Measurements from ENCODE around the gene SEMA5B.
A peak's percentile ranks its signal among the peaks of the same experiment; 100 is the strongest.

SEMA5B gene, protein sequence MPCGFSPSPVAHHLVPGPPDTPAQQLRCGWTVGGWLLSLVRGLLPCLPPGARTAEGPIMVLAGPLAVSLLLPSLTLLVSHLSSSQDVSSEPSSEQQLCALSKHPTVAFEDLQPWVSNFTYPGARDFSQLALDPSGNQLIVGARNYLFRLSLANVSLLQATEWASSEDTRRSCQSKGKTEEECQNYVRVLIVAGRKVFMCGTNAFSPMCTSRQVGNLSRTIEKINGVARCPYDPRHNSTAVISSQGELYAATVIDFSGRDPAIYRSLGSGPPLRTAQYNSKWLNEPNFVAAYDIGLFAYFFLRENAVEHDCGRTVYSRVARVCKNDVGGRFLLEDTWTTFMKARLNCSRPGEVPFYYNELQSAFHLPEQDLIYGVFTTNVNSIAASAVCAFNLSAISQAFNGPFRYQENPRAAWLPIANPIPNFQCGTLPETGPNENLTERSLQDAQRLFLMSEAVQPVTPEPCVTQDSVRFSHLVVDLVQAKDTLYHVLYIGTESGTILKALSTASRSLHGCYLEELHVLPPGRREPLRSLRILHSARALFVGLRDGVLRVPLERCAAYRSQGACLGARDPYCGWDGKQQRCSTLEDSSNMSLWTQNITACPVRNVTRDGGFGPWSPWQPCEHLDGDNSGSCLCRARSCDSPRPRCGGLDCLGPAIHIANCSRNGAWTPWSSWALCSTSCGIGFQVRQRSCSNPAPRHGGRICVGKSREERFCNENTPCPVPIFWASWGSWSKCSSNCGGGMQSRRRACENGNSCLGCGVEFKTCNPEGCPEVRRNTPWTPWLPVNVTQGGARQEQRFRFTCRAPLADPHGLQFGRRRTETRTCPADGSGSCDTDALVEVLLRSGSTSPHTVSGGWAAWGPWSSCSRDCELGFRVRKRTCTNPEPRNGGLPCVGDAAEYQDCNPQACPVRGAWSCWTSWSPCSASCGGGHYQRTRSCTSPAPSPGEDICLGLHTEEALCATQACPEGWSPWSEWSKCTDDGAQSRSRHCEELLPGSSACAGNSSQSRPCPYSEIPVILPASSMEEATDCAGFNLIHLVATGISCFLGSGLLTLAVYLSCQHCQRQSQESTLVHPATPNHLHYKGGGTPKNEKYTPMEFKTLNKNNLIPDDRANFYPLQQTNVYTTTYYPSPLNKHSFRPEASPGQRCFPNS

DNA sequence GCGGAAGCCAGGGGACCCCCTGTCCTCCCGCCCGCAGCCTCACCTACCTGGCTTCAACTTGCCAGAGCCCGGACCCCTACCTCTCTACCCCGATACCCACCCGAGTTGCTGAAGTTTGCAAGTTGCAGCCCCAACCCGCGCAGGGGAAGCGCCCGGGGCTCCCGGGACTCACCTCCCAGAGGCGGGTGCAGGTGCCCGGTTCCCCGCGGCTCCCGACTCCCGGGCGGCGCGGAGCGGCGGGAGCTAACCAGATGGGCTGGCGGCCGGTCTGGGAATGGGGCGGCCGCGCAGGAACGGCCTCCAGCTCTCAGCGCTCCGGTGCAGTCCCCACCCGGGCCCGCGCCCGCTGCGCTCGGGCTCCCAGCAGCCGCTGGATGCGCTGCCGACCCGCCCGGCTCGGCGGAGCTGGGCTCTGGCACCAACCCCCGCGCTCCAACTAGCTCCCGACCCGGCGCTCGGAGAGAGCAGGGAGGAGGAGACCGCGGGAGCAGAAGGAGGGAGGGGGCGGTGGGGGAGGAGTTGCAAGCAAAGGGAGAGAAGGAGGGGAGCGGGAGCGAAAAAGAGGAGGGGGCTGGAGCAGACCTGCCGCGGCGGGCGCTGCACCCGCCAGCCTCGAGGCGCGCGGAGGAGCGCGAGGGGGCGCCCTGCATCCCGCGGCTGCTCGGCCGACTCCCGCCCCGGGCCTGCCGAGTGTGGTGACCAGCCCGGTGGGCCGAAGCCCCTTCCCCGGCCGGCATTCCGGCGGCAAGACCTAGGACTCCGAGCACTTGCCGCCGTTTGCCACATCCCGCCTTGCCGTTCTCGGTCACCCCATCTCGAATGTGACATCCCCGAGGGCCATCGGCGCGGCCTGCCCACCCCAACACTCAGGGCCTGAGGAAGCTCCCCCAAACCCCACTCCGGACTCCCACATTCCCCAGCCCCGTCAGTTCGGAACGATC is at the start of gene SEMA5B:
Gene SEMA5B (minus strand): TSS at position 472 of the 941 bp plus-strand sequence. CDS start 66,500 bp downstream, outside the sequence.
- H3K4me3 ChIP-seq, result peak within 1 kb of the TSS; percentile 69
- TF ChIP-seq Cebpa-rat (IDR thresholded peaks at IDR 0.05), result no peak

DNA sequence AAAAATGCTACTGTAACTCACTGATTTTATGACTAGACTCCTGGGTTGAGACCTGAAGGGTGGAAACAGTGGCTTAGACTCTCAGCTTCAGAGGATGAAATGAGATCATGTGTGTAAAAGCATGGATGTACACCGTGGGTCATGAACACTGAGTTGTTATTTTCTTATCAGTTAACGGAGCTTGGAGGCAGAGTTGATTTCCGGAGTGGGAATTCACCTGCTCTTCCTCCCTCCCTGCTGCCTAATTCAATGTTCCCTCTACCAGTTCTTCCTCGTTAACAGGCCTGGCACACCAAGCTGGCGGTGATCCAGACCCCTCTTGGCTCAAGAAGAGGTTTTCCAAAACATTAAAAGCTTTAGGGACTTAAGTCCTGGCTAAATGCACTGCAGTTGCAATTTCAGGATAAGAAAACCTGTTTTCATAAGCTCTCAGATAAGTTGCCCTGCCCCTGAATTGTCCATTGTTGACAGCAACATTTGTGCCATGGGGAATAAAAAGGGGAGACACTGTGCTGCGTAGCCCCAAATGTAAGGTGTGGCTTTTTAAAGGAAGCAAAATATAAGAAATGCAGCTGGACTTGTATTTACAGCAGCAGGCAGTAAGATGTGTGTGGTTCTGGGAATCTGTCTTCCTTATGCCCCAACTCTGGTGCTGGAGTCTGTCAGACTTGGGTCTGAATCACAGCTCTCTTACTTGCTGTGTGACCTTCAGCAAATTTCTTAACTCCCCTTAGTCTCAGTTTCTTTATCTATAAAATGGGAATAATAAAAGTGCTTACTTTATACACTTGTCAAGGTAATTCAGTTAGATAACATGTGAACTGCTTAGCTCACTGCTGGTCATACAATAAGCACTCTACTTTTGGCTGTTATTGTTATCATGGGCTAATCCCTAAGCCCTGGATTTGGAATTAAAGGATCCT is 49.2 kb upstream of the SEMA5B start:
- H3K27me3 ChIP-seq, result peaks cover 10% of the 10 kb centered on the region
- H3K9me3 ChIP-seq, result no peaks in the 10 kb centered on the region
- H3K4me1 ChIP-seq, result peaks cover 31% of the 10 kb centered on the region
- no peak overlapping the region for H3K4me3 ChIP-seq
- no peak overlapping the region for H3K27ac ChIP-seq
- no peak overlapping the region for H3K9ac ChIP-seq
- H3K4me2 ChIP-seq, result no peak overlapping the region
- TF ChIP-seq Cebpa-rat (IDR thresholded peaks at IDR 0.05), result no peak
- peaks cover 77% of the 10 kb centered on the region for H4K20me1 ChIP-seq
- H3K36me3 ChIP-seq, result no peaks in the 10 kb centered on the region

More for the DNA sequence above, at the start of gene SEMA5B:
- Histone ChIP-seq H4K20me1 (peaks cover 20% of the 10 kb centered on the region), H3K36me3 (no peaks in the 10 kb centered on the region), H3K27me3 (peaks cover 92% of the 10 kb centered on the region), H3K9me3 (peaks cover 12% of the 10 kb centered on the region; the same call in 1 of the 2 replicates), H3K4me1 (peaks cover 28% of the 10 kb centered on the region), H3K9ac (peak within 1 kb of the TSS; percentile 21; the same call in 1 of the 2 replicates), H3K4me2 (peak within 1 kb of the TSS; percentile 99), H3K27ac (no peak within 1 kb of the TSS)

DNA sequence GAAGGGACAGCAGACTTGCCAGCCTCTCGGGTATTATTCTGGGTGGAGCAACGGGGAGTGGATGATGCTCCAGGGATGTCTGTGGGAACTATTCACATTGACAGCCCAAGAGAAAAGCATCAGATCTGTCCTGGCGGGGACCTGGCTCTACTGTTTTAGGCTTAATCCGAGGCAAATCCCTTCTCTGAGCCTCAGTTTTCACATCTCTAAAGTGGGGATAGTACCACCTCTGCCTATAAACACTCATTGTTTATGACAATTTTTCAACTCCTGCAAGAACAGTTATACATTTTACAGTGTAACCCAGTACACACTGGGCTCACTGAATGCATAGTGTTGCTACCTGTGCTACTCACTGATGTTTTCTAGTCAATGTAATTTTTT is 48.5 kb upstream of the SEMA5B start:
- no peak overlapping the region for H3K4me2 ChIP-seq
- TF ChIP-seq Cebpa-rat (IDR thresholded peaks at IDR 0.05), result no peak
- no peak overlapping the region for H3K27ac ChIP-seq
- peaks cover 31% of the 10 kb centered on the region for H3K4me1 ChIP-seq
- H4K20me1 ChIP-seq, result peaks cover 77% of the 10 kb centered on the region
- H3K9ac ChIP-seq, result no peak overlapping the region
- H3K4me3 ChIP-seq, result no peak overlapping the region
- no peaks in the 10 kb centered on the region for H3K36me3 ChIP-seq
- H3K27me3 ChIP-seq, result peaks cover 10% of the 10 kb centered on the region
- H3K9me3 ChIP-seq, result no peaks in the 10 kb centered on the region

GRCh38 chr3:123075359-123075758 is 47.8 kb upstream of the SEMA5B start:
- Histone ChIP-seq H3K4me3 (no peak overlapping the region), H3K4me1 (peaks cover 31% of the 10 kb centered on the region), H3K9ac (no peak overlapping the region), H3K27me3 (peaks cover 10% of the 10 kb centered on the region), H3K4me2 (no peak overlapping the region), H3K9me3 (no peaks in the 10 kb centered on the region), H3K36me3 (no peaks in the 10 kb centered on the region), H4K20me1 (peaks cover 78% of the 10 kb centered on the region), H3K27ac (no peak overlapping the region)
- no peak for TF ChIP-seq Cebpa-rat (IDR thresholded peaks at IDR 0.05)

DNA sequence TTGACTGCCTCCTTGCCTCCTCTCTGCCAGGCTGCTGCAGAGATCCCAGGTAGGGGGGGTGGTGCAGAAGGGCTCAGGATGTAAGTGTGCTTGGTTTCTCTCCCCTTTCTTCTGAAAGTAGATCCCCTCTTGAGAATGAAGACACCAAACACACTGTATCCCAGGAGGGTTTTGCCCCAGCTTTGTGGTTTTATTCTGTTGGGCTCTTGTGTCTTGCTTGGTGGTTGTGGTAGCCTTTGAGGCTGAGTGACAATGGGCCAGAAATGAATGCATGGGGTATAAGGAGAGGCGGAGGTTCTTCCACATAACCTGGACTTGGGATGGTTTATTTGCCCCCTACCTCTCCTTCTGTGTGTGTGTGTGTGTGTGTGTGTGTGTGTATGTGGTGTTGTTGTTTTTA is 45.0 kb upstream of the SEMA5B start:
- H3K9ac ChIP-seq, result no peak overlapping the region
- no peaks in the 10 kb centered on the region for H3K36me3 ChIP-seq
- TF ChIP-seq Cebpa-rat (IDR thresholded peaks at IDR 0.05), result no peak
- H3K4me3 ChIP-seq, result no peak overlapping the region
- no peaks in the 10 kb centered on the region; the same call in 1 of the 2 replicates for H3K9me3 ChIP-seq
- peaks cover 31% of the 10 kb centered on the region for H3K4me1 ChIP-seq
- no peak overlapping the region for H3K27ac ChIP-seq
- H3K27me3 ChIP-seq, result peaks cover 31% of the 10 kb centered on the region
- H3K4me2 ChIP-seq, result peak overlapping the region; percentile 87
- H4K20me1 ChIP-seq, result peaks cover 98% of the 10 kb centered on the region

GRCh38 chr3:123072152-123072551 is 44.6 kb upstream of the SEMA5B start:
- Histone ChIP-seq H3K4me3 (no peak overlapping the region), H3K4me1 (peaks cover 36% of the 10 kb centered on the region), H3K27me3 (peaks cover 35% of the 10 kb centered on the region), H3K4me2 (peak overlapping the region; percentile 87), H3K36me3 (no peaks in the 10 kb centered on the region), H3K27ac (no peak overlapping the region), H3K9me3 (no peaks in the 10 kb centered on the region; the same call in 1 of the 2 replicates), H4K20me1 (peaks cover 98% of the 10 kb centered on the region), H3K9ac (no peak overlapping the region)
- TF ChIP-seq Cebpa-rat (IDR thresholded peaks at IDR 0.05), result no peak

DNA sequence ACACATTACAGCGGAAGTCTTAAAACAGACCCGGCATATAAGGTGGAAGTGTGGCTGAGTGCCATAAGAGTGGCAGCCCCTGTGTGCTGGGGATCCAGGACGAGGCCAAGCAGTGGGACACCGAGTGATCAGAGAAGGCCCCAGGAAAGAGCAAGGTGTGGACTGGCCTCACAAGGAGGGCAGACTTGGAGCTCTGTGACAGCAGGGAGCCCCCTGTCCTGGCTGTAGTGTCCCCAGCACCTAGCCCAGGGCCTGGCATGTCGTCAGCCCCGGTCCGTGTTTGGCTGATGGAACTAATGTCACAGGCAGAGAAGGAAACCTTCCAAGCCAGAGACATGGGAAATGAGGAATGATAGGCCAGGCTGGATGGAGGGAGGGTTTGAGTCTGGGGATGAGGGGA is 44.0 kb upstream of the SEMA5B start:
- Histone ChIP-seq H3K27ac (no peak overlapping the region), H3K36me3 (no peaks in the 10 kb centered on the region), H3K4me3 (no peak overlapping the region), H3K9ac (no peak overlapping the region), H3K4me2 (peak overlapping the region; percentile 87), H3K4me1 (peaks cover 40% of the 10 kb centered on the region), H3K9me3 (no peaks in the 10 kb centered on the region; the same call in 1 of the 2 replicates), H4K20me1 (peaks cover 93% of the 10 kb centered on the region), H3K27me3 (peaks cover 38% of the 10 kb centered on the region)
- no peak for TF ChIP-seq Cebpa-rat (IDR thresholded peaks at IDR 0.05)

DNA sequence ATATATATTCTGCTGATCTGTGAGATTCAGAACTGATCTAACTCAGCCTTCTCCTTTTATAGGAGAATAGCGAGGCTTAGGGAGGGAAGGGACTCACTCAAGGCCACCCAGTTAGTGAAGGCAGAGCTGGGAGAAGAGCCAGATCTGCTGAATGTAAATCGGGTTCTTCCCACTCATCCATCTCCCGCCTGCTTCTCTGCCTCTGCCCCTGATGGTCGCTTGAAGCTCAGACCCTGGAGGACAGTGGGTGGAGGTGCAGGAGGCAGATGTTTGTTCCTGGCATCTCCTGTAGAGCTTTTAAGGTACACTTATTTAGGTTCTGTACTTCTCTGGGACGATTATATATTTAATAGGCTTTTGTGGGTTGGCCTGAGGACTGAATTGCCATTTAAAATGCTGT is 43.6 kb upstream of the SEMA5B start:
- peak overlapping the region; percentile 87 for H3K4me2 ChIP-seq
- TF ChIP-seq Cebpa-rat (IDR thresholded peaks at IDR 0.05), result no peak
- no peak overlapping the region for H3K9ac ChIP-seq
- H3K4me1 ChIP-seq, result peaks cover 41% of the 10 kb centered on the region
- H3K9me3 ChIP-seq, result no peaks in the 10 kb centered on the region; the same call in 1 of the 2 replicates
- H3K4me3 ChIP-seq, result no peak overlapping the region
- no peak overlapping the region for H3K27ac ChIP-seq
- peaks cover 42% of the 10 kb centered on the region for H3K27me3 ChIP-seq
- H3K36me3 ChIP-seq, result no peaks in the 10 kb centered on the region
- H4K20me1 ChIP-seq, result peaks cover 89% of the 10 kb centered on the region

Measured in BLaER1 (cell line).